GM12801 (cell line): ENCODE results near the gene VAV2.

Experiments used
- TF ChIP-seq, protein P1 (sequence below): IDR thresholded peaks from one replicate; pipeline ENCODE4 v1.5.1; 2011; ENCODE audit warnings: control low read depth; ENCODE audit not compliant: insufficient read length; ENCODE audit errors: extremely low read depth

The VAV2 gene

DNA sequence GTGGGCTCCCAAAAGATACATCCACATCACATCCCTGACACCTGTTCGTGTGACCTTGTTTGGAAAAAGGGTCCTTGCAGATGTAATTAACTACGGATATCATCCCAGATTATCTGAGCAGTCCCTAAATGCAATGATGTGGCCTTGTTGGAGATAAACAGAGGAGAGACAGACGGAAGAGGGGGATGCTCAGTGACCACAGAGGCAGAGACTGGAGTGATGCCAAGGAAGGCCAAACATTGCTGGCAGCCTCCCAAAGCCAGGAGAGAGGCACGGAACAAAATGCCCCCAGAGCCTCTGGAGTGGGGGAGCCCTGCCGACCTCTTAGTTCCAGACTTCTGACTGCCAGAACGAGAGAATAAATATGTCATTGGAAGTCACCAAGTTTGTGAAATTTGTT, 15.0 kb upstream of the VAV2 start:
- TF ChIP-seq, protein P1, sequence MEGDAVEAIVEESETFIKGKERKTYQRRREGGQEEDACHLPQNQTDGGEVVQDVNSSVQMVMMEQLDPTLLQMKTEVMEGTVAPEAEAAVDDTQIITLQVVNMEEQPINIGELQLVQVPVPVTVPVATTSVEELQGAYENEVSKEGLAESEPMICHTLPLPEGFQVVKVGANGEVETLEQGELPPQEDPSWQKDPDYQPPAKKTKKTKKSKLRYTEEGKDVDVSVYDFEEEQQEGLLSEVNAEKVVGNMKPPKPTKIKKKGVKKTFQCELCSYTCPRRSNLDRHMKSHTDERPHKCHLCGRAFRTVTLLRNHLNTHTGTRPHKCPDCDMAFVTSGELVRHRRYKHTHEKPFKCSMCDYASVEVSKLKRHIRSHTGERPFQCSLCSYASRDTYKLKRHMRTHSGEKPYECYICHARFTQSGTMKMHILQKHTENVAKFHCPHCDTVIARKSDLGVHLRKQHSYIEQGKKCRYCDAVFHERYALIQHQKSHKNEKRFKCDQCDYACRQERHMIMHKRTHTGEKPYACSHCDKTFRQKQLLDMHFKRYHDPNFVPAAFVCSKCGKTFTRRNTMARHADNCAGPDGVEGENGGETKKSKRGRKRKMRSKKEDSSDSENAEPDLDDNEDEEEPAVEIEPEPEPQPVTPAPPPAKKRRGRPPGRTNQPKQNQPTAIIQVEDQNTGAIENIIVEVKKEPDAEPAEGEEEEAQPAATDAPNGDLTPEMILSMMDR, result no peak

DNA sequence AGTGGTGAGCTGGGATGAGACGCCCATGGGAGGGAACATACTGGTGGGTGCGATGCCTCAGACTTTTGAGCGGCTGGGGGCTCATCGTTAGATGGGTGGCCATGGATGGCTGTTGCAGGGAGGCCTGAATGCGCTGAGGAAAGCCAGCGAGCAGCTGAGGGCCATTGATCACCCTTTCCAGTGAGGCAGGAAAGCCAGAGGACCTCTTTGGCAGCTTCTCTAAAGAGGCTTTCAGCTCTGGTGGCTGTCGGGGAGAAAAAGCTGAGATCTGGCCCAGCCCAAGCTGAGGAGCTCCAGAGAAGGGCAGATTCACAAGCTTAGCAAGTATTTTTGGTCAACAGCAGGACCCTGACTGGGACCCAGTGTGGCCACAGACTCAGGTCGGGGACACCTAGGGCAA, 13.3 kb upstream of the VAV2 start:
- TF ChIP-seq, protein P1, result no peak

DNA sequence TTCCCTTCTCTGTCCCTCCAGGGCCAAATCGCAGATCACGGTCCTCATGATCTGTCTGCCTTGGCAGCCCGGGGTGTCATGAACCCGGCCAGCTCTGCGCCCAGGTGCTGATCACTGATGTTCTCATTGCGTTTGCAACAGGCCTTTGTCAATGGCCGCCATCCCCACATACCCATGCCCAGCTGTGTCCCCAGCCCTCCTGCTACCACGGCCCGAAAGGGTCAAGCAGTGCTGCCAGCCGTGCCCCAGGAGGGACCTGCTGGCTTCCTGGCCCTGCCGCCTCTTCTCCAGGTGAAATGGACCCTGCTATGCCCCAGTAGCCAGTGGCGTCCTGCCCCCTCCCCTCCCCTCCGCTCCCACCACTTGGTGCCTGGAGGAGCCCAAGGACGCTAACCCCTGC, 12.8 kb upstream of the VAV2 start:
- TF ChIP-seq, protein P1, result no peak

DNA sequence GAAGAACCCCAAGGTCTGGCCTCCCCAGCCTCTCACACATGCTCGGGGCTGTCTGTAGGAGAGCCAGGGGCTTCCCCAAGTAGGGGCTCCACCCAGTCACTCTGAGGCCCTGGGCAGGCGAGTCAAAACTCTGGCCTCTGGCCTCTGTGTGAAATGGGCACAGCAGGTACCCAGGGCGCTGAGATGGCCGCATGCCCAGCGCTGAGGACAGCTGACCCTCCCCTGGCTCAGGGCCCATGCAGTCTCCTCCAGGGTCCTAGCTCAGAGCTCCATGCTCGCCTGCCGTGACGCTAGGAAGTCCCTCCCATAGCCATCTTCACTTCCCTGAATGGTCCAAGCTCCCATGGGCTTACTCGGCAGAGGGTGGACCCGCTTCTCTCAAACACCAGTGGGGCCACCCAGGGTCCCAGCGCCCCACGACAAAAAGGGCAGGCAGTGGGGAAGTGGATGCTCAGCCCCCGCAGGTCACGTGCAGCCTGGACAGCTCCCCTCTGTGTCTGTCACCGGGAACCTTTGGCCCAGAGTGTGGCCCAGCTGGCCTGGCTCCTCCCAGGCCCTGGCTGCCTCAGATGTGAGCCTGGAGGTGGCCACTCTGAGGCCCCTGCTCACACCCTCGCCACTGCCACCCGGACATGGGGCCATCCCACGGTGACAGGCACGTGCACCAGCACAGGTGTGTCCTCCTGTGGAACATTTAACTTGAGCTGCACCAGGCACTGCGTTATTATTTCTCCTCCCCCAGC, 12.2 kb upstream of the VAV2 start:
- TF ChIP-seq, protein P1, result no peak

DNA sequence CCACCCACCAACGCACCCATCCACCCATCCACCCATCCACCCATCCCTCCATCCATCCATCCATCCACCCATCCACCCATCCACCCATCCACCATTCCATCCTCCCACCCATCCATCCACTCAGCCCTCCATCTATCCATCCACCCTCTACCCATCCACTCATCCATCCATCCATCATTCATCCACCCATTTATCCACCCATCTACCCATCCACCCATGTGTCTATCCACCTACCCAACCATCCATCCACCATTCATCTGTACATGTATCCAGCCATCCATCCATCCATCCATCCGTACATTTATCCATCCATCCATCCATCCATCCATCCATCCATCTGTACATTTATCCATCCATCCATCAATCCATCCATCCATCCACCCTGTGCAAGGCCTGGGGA, 11.1 kb upstream of the VAV2 start:
- TF ChIP-seq, protein P1, result no peak

DNA sequence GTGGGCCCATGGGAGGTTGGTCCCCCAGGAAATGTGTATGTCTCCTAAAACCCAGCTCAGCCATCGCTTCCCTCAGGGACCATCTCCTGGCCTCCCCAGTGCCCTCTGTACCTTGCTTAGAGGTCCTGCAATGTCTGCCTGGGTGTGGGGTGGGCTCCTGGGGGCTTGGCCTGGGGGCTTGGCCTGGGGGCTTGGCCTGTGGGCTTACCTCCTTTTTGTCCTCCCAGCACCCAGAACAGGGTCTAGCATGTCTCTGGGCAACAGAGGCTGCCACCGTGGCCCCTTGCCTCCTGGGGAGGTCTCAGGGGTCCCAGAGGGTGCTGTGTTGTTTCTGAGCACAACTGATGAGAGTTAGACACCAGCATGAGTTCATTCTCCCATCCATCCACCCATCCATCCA, 10.7 kb upstream of the VAV2 start:
- TF ChIP-seq, protein P1, result no peak

DNA sequence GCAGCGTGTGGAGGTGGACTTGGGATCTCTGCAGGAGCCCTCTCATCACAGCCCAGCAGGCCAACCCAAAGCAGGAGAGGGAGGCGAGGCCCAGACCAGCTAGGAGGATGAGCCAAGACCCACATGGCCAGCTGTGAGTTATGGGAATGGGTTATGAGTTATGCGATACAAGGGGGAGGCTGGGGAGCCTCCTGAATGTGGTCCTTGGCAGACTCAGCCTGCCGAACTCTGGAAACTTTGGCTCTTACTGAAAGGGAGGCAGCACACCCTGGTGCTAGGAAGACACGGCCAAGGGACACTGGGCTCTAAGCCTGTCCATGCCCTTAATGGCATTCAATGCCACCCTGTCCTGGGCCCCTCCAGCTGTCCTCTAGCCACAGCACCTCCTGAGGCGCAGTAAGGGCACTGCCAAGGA, 7.7 kb upstream of the VAV2 start:
- TF ChIP-seq, protein P1, result no peak
